ENCODE results near the gene SH2D3C. TPM values are rescaled to one million over a fixed set of nuclear protein-coding genes. Genes with fewer than 3 reads are reported as not detected.

Gene SH2D3C
- total and polyA plus RNA-seq, 2 of the 8 experiments (the other 6 are each of a cell fraction or from before 2014, with no cell fraction given): 6.4 to 8.1 TPM

GRCh38 chr9:127746959-127747569 is 31.4 kb downstream of the SH2D3C start:
- WGBS, 2 experiments (ENCODE audit: extremely low coverage in 1 of 2, insufficient coverage in 1 of 2, insufficient read length in 1 of 2, insufficient replicate concordance in 2 of 2, low coverage in 1 of 2, low lambda C conversion rate in 2 of 2, missing lambda C conversion rate in 1 of 2): 82% methylated on average over 15 of the region's 15 CpGs; no CpG with 5 or more reads in 1 of the 2 experiments

More at GRCh38 chr9:127746959-127747569, 31.4 kb downstream of the SH2D3C start:
- no peak for DNase-seq (ENCODE audit: low read depth in 1 of 2, low spot score in 2 of 2)
- no peak overlapping the region for H3K18ac ChIP-seq (ENCODE audit: extremely low read depth, low read length)
- no peak overlapping the region for H2BK120ac ChIP-seq (replicated peaks; ENCODE audit: low read depth, low read length)
- POLR2A ChIA-PET (ENCODE audit: partially characterized antibody): interaction anchor here (1.0 to 1.3 kb wide), 3 partner anchors 37 to 46 kb away, joined by 3 to 4 read pairs (median 4); partner anchors contain the start of gene CDK9
- no peaks in the 10 kb centered on the region for H3K79me2 ChIP-seq (ENCODE audit: control insufficient read depth in 1 of 2, insufficient read depth in 2 of 2, low read length in 2 of 2)
- no peak overlapping the region for H3K14ac ChIP-seq (ENCODE audit: insufficient read length)
- H3K9ac ChIP-seq (replicated peaks in 1 of 4; ENCODE audit: extremely low read depth in 1 of 4, low read depth in 3 of 4, low read length in 3 of 4): no peak overlapping the region
- CTCF ChIA-PET (ENCODE audit: partially characterized antibody): interaction anchor here (0.6 to 3.3 kb wide), 6 partner anchors 16 to 81 kb away, joined by 3 to 8 read pairs (median 4); no protein-coding TSS in a partner anchor
- no peak overlapping the region for H2BK12ac ChIP-seq (ENCODE audit: low read depth, low read length)
- H4K91ac ChIP-seq (replicated peaks; ENCODE audit: insufficient read length, low read length): no peak overlapping the region
- H4K20me1 ChIP-seq (replicated peaks in 1 of 2; ENCODE audit: control insufficient read depth in 1 of 2, insufficient read depth in 2 of 2, low read length in 2 of 2): peaks cover 3 to 9% of the 10 kb centered on the region in 2 experiments
- no peak for FAIRE-seq
- H3K36me3 ChIP-seq (ENCODE audit: control insufficient read depth in 2 of 4, insufficient read depth in 4 of 4, low read length in 3 of 4): no peaks in the 10 kb centered on the region; a peak in 2 of 8 replicates
- no peaks in the 10 kb centered on the region for H3K9me3 ChIP-seq (ENCODE audit: insufficient read depth in 2 of 2, low read depth in 1 of 2, low read length in 1 of 2)
- H3K4me3 ChIP-seq (ENCODE audit: extremely low read depth in 1 of 4, insufficient read depth in 2 of 4, low read depth in 3 of 4, low read length in 4 of 4): no peak overlapping the region
- H2AFZ ChIP-seq (ENCODE audit: low read length): no peak overlapping the region
- no peaks in the 10 kb centered on the region for H3K79me1 ChIP-seq (ENCODE audit: low read depth, low read length)
- no peak overlapping the region for H2BK15ac ChIP-seq (ENCODE audit: low read length)
- no peak overlapping the region for H3K27ac ChIP-seq (ENCODE audit: low read depth, low read length)
- H3K4me2 ChIP-seq (ENCODE audit: insufficient read depth in 1 of 2, low read depth in 2 of 2, low read length in 2 of 2): no peak overlapping the region
- peaks cover 0 to under 1% (median under 1%) of the 10 kb centered on the region in 4 experiments; a peak in 1 of 7 replicates for H3K27me3 ChIP-seq (replicated peaks in 1 of 4; ENCODE audit: control insufficient read depth in 3 of 4, extremely low read depth in 1 of 4, insufficient read depth in 3 of 4, low read length in 3 of 4)
- no peak overlapping the region for H2BK5ac ChIP-seq (ENCODE audit: low read depth, low read length)
- H3K23ac ChIP-seq (ENCODE audit: insufficient read length): no peak overlapping the region
- no peak overlapping the region for H4K8ac ChIP-seq (ENCODE audit: extremely low read depth, insufficient read depth, low read length)
- H2BK20ac ChIP-seq (ENCODE audit: low read length): no peak overlapping the region
- H3K4ac ChIP-seq (replicated peaks; ENCODE audit: insufficient read length, low read depth, low read length): no peak overlapping the region
- no peaks in the 10 kb centered on the region; a peak in 2 of 7 replicates for H3K4me1 ChIP-seq (replicated peaks in 1 of 4; ENCODE audit: control insufficient read depth in 3 of 4, insufficient read depth in 4 of 4, low read length in 3 of 4)
- no peak overlapping the region for H2AK5ac ChIP-seq (ENCODE audit: low read depth, low read length)
- H4K5ac ChIP-seq (ENCODE audit: insufficient read length, low read depth, low read length): no peak overlapping the region
- TF ChIP-seq RNF2 (IDR thresholded peaks at IDR 0.05; ENCODE audit: borderline replicate concordance, low read depth, low read length, missing control alignments, poor library complexity, severe bottlenecking) (no peak), BRCA1 (IDR thresholded peaks at IDR 0.05; ENCODE audit: low read depth, low read length) (no peak), SIX5 (IDR thresholded peaks at IDR 0.05; ENCODE audit: low read depth, low read length) (no peak), CTCF (IDR thresholded peaks at IDR 0.05; ENCODE audit: control extremely low read depth in 1 of 3, insufficient read depth in 1 of 3, low read depth in 1 of 3, low read length in 3 of 3) (peak in 2 of 3 experiments; percentile 17 to 24; a peak in 3 of 4 replicates), ASH2L (IDR thresholded peaks at IDR 0.05; ENCODE audit: low read length) (no peak), SIN3A (conservative IDR thresholded peaks at IDR 0.05 in 1 of 2, IDR thresholded peaks at IDR 0.05 in 1 of 2; ENCODE audit: low read depth in 1 of 2, low read length in 2 of 2) (no peak)
- H3K23me2 ChIP-seq (ENCODE audit: low read depth, low read length): peaks cover 4% of the 10 kb centered on the region; the same call in 1 of the 2 replicates
- H3K56ac ChIP-seq (replicated peaks; ENCODE audit: insufficient read length, low read depth, low read length): no peak overlapping the region
